BLaER1 treated with 17β-estradiol and CSF1 and Interleukin-3, amounts not matched to agents 10 nM and 100 nM (cell line): ENCODE data around the gene ADCY9.

Experiments used
- H3K27ac ChIP-seq, 11 experiments: shearing (Covaris generic); formaldehyde crosslinking; 2 replicates each; pipeline ENCODE4 v1.8.1; 2022
- H3K27me3 ChIP-seq, 11 experiments: shearing (Covaris generic); formaldehyde crosslinking; 2 replicates each; pipeline ENCODE4 v1.8.1; 2022
- H3K36me3 ChIP-seq, 11 experiments: shearing (Covaris generic); formaldehyde crosslinking; 2 replicates each; pipeline ENCODE4 v1.8.1; 2022
- H3K4me1 ChIP-seq, 10 experiments: shearing (Covaris generic); formaldehyde crosslinking; 2 replicates each; pipeline ENCODE4 v1.8.1; 2022
- H3K4me2 ChIP-seq, 11 experiments: shearing (Covaris generic); formaldehyde crosslinking; 2 replicates each; pipeline ENCODE4 v1.8.1; 2022
- H3K4me3 ChIP-seq, 10 experiments: shearing (Covaris generic); formaldehyde crosslinking; 2 replicates each; pipeline ENCODE4 v1.8.1; 2022
- H3K9ac ChIP-seq, 11 experiments: shearing (Covaris generic); formaldehyde crosslinking; 2 replicates each; pipeline ENCODE4 v1.8.1; 2022
- H3K9me3 ChIP-seq, 11 experiments: shearing (Covaris generic); formaldehyde crosslinking; replicated peaks in 1 of 11; 2 replicates each; pipeline ENCODE4 v1.8.1; 2022
- H4K20me1 ChIP-seq, 11 experiments: shearing (Covaris generic); formaldehyde crosslinking; 2 replicates each; pipeline ENCODE4 v1.8.1; 2022
- Cebpa-rat ChIP-seq, 11 experiments: shearing (Covaris generic); IDR thresholded peaks; 2 replicates each; pipeline ENCODE4 v1.8.1; 2022

Gene ADCY9

GRCh38 chr16:4133897-4134372 is 17.7 kb upstream of the ADCY9 start:
- Histone ChIP-seq H3K4me3 (no peak overlapping the region), H3K9me3 (peaks cover 4 to 11% (median 6%) of the 10 kb centered on the region in 11 experiments; a peak in 13 of 22 replicates), H3K4me1 (peaks cover 0 to 8% (median 6%) of the 10 kb centered on the region in 10 experiments; a peak in 12 of 20 replicates), H3K9ac (no peak overlapping the region), H3K27ac (no peak overlapping the region), H3K4me2 (no peak overlapping the region), H4K20me1 (no peaks in the 10 kb centered on the region), H3K27me3 (no peaks in the 10 kb centered on the region), H3K36me3 (no peaks in the 10 kb centered on the region)
- no peak for TF ChIP-seq Cebpa-rat (IDR thresholded peaks at IDR 0.05)

GRCh38 chr16:4131621-4132020 is 15.4 kb upstream of the ADCY9 start:
- TF ChIP-seq Cebpa-rat (IDR thresholded peaks at IDR 0.05), result no peak
- Histone ChIP-seq H3K4me1 (peaks cover 0 to 8% (median 6%) of the 10 kb centered on the region in 10 experiments; a peak in 12 of 20 replicates), H4K20me1 (no peaks in the 10 kb centered on the region), H3K36me3 (no peaks in the 10 kb centered on the region), H3K9me3 (peaks cover 0 to 6% (median 0%) of the 10 kb centered on the region in 11 experiments; a peak in 2 of 22 replicates), H3K4me2 (no peak overlapping the region), H3K27me3 (no peaks in the 10 kb centered on the region), H3K4me3 (no peak overlapping the region), H3K9ac (no peak overlapping the region), H3K27ac (no peak overlapping the region)

DNA sequence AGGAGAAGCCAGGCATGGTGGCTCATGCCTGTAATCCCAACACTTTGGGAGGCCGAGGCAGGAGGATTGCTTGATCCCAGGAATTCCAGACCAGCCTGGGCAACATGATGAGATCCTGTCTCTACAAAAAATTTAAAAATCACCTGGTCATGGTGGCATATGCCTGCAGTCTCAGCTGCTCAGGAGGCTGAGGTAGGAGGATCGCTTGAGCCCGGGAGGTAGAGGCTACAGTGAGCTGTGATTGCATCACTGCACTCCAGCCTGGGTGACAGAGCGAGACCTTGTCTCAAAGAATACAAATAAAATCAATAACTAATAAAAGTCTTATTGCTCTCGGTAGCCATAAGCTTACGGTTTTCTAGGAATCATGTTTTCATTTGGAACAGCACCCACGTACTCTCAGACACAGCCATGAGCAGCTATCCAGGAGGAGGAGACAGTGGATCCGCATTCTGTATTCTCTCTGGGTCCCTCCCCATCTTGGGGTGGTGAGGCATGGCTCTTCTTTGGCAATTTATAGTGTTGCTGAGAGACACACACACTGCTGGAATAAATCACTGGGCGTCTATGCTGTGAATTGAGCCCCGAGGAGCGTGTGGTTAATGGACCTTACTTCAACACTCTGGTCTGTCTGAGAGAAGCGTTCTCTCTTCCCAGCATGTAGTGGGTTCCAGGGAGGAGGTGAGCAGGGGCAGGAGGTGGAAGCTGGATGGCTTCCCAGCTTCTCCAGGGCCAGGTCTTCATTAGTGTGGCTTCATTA is 8.5 kb upstream of the ADCY9 start:
- TF ChIP-seq Cebpa-rat (IDR thresholded peaks at IDR 0.05), result no peak
- Histone ChIP-seq H3K27me3 (no peaks in the 10 kb centered on the region), H3K27ac (no peak overlapping the region), H4K20me1 (no peaks in the 10 kb centered on the region), H3K9ac (no peak overlapping the region), H3K4me2 (no peak overlapping the region), H3K4me3 (no peak overlapping the region), H3K36me3 (no peaks in the 10 kb centered on the region), H3K9me3 (peaks cover 0 to 6% (median 0%) of the 10 kb centered on the region in 11 experiments; a peak in 2 of 22 replicates), H3K4me1 (peaks cover 0 to 3% (median 0%) of the 10 kb centered on the region in 10 experiments; a peak in 1 of 20 replicates)

DNA sequence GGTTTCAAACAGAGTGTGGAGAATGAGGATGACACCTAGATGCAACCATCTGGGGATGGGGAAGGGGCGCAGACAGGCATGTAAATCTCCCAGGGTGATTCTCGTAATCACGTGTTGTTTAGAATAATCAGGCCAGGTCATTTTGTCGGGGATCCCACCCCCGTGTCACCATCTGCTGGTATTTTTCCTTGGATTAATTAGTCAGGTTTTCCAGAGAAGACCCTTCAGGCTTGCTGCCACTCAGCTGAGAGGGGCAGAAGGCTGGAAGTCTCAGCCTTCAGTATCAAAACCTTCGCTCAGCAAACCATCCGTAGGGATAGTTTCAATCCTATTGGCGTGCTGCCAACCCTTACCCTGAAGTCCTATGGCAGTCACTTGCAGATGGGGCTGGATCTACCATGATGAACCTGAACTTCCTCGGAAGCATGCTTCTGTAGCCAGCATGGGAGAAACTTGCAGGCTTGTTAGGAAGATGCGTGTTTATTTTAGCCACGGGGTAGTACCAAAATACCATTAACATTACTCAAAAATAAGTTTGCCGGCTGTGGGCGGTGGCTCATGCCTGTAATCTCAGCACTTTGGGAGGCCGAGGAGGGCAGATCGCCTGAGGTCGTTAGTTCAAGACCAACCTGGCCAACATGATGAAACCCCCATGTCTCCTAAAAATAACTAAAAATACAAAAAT is 7.5 kb upstream of the ADCY9 start:
- no peak for TF ChIP-seq Cebpa-rat (IDR thresholded peaks at IDR 0.05)
- H3K9me3 ChIP-seq, result no peaks in the 10 kb centered on the region

DNA sequence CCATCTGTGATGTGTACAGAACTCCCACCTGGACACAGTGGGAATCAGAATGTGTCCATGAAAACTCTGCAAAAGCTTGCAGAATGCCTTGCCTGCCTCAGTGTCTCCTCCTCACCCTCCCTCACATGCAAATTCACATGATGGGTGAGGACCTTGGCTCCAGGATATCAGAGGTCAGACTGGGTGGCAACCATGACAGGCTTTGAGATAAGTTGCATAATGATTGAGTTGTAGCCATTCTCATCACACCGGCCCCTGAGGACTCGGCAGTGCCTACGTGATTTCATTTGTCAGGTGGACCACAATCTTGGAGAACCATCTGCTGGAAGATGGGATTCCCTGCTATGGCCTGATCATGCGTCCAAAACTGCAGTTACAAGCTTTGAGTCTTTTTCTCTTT is 3.9 kb upstream of the ADCY9 start:
- no peak overlapping the region for H3K4me3 ChIP-seq
- H3K27ac ChIP-seq, result no peak overlapping the region
- peaks cover 7 to 10% (median 8%) of the 10 kb centered on the region in 10 experiments; a peak in 19 of 20 replicates for H3K4me1 ChIP-seq
- peaks cover 0 to 4% (median 3%) of the 10 kb centered on the region in 11 experiments; a peak in 19 of 22 replicates for H4K20me1 ChIP-seq
- H3K4me2 ChIP-seq, result no peak overlapping the region
- H3K9ac ChIP-seq, result no peak overlapping the region
- H3K9me3 ChIP-seq, result no peaks in the 10 kb centered on the region
- peaks cover 0 to under 1% (median 0%) of the 10 kb centered on the region in 11 experiments; a peak in 1 of 22 replicates for H3K36me3 ChIP-seq
- no peaks in the 10 kb centered on the region for H3K27me3 ChIP-seq
- TF ChIP-seq Cebpa-rat (IDR thresholded peaks at IDR 0.05), result no peak

More for the DNA sequence above, 7.5 kb upstream of the ADCY9 start:
- Histone ChIP-seq H3K9ac (no peak overlapping the region), H3K4me1 (no peaks in the 10 kb centered on the region), H4K20me1 (no peaks in the 10 kb centered on the region), H3K27ac (no peak overlapping the region; a peak in 1 of 22 replicates), H3K36me3 (no peaks in the 10 kb centered on the region), H3K4me2 (no peak overlapping the region), H3K4me3 (no peak overlapping the region), H3K27me3 (no peaks in the 10 kb centered on the region)

DNA sequence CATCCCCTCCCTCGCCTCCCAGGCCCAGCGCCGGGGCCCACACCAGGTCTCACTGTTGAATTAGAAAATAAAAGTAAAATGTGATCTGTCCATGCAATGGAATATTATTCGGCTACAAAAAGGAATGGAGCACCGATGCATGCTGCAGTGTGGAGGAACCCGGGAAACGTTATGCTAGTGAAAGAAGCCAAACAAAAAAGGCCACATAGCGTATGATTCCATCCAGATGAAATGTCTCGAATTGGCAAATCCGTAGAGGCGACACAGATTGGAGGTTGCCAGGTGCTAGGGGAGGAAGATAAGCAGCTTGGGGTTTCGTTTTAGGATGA is 972 bp upstream of the ADCY9 start:
- H3K27ac ChIP-seq, result peak overlapping the region in 2 of 11 experiments; percentile 72 to 73; a peak in 3 of 22 replicates
- peak overlapping the region; percentile 87 to 99 (median 96) for H3K4me2 ChIP-seq
- H3K9me3 ChIP-seq, result no peaks in the 10 kb centered on the region
- no peaks in the 10 kb centered on the region for H3K27me3 ChIP-seq
- TF ChIP-seq Cebpa-rat (IDR thresholded peaks at IDR 0.05), result no peak
- peak overlapping the region; percentile 76 to 96 (median 86); a peak in 19 of 20 replicates for H3K4me3 ChIP-seq
- H4K20me1 ChIP-seq, result peaks cover 18 to 34% (median 31%) of the 10 kb centered on the region in 11 experiments; a peak in 20 of 22 replicates
- H3K36me3 ChIP-seq, result peaks cover 0 to 26% (median 19%) of the 10 kb centered on the region in 11 experiments; a peak in 14 of 22 replicates
- H3K9ac ChIP-seq, result peak overlapping the region; percentile 73 to 89 (median 81); a peak in 16 of 22 replicates
- H3K4me1 ChIP-seq, result peaks cover 23 to 33% (median 26%) of the 10 kb centered on the region in 10 experiments

- Histone ChIP-seq H3K27ac (peak overlapping the region; percentile 47 to 81 (median 72); a peak in 21 of 22 replicates), H3K4me3 (peak overlapping the region; percentile 76 to 96 (median 86)), H3K27me3 (no peaks in the 10 kb centered on the region), H3K9me3 (no peaks in the 10 kb centered on the region), H4K20me1 (peaks cover 22 to 46% (median 43%) of the 10 kb centered on the region in 11 experiments; a peak in 20 of 22 replicates), H3K9ac (peak overlapping the region; percentile 73 to 89 (median 82)), H3K4me1 (peaks cover 29 to 44% (median 36%) of the 10 kb centered on the region in 10 experiments), H3K4me2 (peak overlapping the region; percentile 94 to 100 (median 99); a peak in 21 of 22 replicates), H3K36me3 (peaks cover 0 to 39% (median 23%) of the 10 kb centered on the region in 11 experiments; a peak in 16 of 22 replicates)
- TF ChIP-seq Cebpa-rat (IDR thresholded peaks at IDR 0.05), result no peak
Observed at GRCh38 chr16:4115949-4116318, 308 bp downstream of the ADCY9 start.

GRCh38 chr16:4115209-4115948 is 863 bp downstream of the ADCY9 start:
- peaks cover 35 to 50% (median 42%) of the 10 kb centered on the region in 10 experiments for H3K4me1 ChIP-seq
- H3K4me3 ChIP-seq, result peak overlapping the region; percentile 76 to 96 (median 86)
- H3K27ac ChIP-seq, result peak overlapping the region; percentile 47 to 81 (median 72); a peak in 21 of 22 replicates
- no peak for TF ChIP-seq Cebpa-rat (IDR thresholded peaks at IDR 0.05)
- peak overlapping the region; percentile 73 to 89 (median 82) for H3K9ac ChIP-seq
- H3K9me3 ChIP-seq, result no peaks in the 10 kb centered on the region
- peak overlapping the region; percentile 94 to 100 (median 99) for H3K4me2 ChIP-seq
- H4K20me1 ChIP-seq, result peaks cover 26 to 52% (median 49%) of the 10 kb centered on the region in 11 experiments; a peak in 20 of 22 replicates
- no peaks in the 10 kb centered on the region for H3K27me3 ChIP-seq
- peaks cover 0 to 45% (median 29%) of the 10 kb centered on the region in 11 experiments; a peak in 16 of 22 replicates for H3K36me3 ChIP-seq
